ENCODE results near the gene ASB16.

DNA sequence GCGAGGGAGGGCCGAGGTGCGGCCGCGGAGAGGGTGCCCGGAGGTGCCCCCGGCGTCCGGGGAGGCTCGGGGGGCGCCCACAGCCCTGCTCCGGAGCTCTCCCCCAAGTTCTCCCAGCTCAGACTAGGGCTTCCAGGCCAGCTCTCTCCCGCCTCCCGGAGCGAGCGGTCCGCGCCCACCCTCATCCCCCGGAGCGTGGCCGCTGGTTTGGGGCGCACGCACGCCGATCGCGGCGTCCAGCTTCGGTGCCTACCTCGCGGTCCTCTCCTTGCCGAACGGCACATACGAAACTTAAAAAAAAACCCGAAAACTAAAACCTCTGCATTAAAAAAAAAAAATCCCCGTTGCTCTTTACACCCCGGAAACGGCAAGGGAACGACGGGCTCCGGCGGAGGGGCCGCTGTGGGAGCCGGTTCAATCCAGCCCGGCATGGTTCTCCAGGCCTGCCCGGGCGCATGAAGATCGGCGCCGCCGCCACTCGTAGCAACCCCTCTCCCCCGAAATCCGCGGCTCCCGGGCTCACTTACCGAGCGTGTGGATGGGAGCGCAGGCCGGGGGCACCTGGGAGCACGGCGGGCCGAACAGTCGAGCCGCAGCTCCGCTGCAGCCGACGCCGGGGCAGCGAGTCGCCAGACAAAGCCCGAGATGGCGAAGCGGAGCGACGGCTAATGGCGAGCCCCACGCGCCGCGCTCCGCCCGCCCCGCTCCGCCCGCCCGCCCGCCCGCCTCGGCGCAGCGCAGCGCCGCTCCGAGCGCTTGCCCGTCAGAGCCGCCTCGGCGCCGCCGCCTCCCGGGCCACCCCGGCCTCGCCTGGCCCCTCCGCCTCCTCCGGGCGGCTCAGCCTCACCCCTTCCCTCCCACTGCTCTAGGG is 49.9 kb downstream of the ASB16 start:
- TF ChIP-seq POLR2A (IDR thresholded peaks at IDR 0.05; ENCODE audit: low read length) (no peak), GATA1 (IDR thresholded peaks at IDR 0.05; ENCODE audit: low read depth, low read length) (no peak)

Measured in erythroblast (primary cell).